ENCODE measurements around the gene ATXN7L2.

ATXN7L2 gene

GRCh38 chr1:109478806-109479205 lies 4.9 kb upstream of the ATXN7L2 start:
- DNase-seq: no peak

DNA sequence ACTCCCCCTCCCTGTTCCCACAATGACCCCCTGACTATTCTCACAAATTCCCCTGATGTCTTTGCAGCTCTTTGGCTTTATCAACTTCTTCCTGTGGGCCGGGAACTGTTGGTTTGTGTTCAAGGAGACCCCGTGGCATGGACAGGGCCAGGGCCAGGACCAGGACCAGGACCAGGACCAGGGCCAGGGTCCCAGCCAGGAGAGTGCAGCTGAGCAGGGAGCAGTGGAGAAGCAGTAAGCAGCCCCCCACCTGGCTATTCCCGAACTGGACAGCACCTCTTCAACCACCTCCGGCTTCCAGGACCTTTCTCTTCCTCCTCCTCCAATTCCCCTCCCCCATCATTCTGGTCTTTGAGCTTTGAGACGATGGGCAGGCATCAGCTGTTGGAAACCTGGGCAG lies 4.4 kb upstream of the ATXN7L2 start:
- DNase-seq: no peak

DNA sequence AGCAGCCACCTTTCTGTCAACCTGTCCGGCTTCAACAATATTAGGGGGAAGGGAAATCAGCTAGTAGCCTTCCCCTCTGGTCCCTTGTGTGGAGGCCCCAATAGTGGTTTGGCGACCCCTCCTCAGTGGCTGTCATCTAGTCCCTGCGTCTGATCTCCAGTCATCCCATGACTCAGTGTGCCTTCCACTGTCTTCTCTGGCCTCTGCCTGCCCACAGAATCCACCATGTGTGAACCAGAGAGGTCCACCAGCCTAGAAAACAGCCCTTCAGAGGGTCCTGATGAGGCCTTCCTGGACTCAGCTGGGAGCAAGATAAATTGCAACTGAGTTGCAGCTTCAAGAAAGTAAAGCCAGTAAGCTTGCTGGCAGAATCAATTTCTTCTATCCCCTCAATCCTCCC lies 3.8 kb upstream of the ATXN7L2 start:
- DNase-seq: no peak

DNA sequence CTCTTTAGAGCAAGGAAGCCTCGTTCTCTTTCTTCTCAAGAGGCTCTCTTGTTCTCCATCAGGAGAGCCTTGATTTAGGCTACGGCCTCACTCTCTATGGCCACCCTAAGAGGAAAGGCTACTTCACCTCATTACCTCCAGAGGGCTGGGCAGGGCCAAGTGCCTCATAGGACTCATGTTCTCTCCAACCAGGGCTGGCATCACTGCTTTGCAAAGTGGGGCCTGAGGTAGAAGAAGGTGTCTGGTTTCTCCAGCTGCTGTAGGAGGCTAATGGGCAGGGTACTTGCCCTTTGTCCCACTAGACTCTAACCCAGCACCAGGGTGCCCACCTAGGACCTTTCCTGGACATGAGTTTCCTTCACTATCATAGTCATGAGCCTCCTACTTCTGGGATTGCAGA lies 2.1 kb upstream of the ATXN7L2 start:
- DNase-seq: no peak

- peak; percentile 24 for DNase-seq
These were observed 1.5 kb upstream of the ATXN7L2 start for GRCh38 chr1:109482242-109482641.

DNA sequence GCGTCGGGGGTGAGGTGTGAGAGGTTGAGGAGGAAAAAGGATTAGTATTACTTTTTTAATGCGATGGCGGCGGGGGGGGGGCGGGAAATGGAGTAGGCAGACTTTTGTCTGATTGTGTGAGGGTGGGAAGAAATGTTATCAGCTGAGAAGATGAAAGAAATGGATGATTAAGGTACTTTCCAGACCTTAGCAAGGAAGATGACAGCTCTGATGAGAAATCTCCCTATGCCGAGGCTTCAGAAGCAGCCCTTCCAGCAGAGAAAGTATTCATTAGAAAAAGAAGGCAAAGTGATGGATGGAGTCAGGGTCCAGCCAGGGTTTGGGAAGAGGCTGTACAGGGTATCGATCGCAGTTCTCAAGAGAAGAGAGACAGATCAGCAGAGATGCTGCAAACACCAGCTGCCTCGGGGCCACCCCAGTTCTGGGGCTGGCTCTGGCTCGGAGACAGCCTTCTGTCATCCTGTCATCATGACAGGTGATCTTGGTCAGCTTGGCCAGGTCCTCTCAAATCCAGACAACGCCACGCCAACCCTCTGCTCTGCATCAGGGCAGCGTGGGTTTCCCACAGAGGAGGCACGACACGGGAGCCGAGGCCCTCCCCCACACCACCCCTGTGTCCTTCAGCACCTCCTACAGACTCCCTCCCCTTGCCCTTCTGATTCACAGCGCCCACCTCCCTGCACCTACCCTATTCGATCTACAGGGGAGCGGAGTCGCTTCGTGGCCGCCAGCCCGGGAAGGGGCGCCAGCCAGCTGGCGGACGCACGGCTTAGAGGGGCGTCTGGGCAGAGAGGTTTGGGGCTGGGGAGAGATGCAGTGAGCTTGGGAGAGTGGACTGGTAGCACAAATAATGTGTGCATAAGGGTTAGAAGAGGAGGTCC lies 674 bp upstream of the ATXN7L2 start:
- peak; percentile 91 for DNase-seq

DNA sequence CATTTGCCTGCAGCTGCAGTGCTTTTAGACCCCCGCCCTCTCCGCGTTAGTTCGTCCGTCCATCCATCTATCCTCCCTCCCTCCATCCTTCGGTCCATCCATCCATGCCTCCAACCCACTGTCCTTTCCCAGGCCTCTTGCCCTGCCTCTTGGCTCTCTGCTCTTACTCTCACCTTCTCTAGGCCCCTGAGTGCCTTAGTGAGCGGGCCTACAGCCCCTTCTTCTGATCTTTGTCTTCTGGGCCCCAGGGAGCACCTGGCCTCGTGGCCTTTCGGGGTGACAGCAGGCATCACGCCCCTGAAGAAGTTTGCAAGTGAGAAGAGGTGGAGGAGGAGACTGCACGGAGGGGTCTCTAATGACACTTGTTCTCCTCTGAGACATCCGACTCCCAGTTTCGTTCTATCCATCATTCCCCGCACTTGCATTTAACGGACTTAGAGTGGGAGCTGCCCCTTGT lies 842 bp downstream of the ATXN7L2 start:
- no peak for DNase-seq

- peak; percentile 42 for DNase-seq
These were observed 1.3 kb downstream of the ATXN7L2 start for GRCh38 chr1:109485001-109485400.

DNA sequence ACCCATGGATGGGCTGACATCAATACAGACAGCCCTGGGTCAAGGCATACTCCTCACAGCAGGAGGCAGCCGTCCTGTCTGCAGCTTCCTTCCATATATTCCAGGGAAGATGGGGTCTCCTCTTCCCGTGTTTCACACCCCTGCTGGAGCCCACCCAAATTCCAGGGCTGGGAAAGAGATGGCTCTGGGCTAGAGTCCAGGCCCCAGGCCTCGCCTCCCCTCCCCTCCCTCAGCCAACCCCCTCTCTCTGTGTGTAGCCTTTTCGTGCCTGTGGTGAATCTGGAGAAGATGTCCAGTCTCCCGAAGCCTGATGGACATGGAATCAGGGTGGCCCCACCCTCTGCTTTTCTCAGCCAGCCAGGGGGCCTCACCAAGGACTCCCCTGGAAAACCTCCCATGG lies 3.6 kb downstream of the ATXN7L2 start:
- DNase-seq: no peak

DNA sequence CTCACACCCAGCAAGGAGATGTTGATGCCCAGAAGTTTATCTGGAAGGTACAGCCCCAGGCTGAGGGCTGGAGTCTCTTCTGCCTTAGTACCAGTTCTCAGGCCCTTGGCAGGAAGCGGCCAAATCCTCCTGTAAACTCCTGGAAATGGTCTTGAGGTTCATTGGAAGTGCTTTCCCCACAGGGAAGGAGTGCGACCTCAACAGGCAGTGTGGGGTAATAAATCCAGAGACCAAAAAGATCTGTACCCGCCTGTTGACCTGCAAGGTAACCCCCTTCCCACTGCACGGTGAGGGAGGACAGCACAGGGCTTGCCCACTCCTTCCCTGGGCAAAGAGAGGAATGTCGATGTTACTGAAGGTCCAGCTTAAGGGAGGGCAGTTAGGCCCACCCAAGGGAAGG lies 4.5 kb downstream of the ATXN7L2 start:
- DNase-seq: peak; percentile 22

DNA sequence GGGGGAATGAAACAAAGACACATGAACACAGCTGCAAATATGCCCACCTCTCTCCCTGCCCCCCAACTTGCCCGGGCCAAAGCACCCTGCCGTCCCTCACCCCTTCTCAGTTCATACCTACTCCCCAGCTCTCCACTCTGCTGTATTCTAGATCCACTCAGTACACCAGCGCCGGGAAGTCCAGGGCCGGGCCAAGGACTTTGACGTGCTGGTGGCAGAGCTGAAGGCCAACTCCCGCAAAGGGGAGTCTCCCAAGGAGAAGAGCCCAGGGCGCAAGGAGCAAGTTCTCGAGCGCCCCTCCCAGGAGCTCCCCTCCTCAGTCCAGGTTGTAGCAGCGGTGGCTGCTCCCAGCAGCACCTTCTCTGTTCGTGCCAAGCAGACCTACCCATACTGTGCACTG lies 5.0 kb downstream of the ATXN7L2 start:
- DNase-seq: no peak

DNA sequence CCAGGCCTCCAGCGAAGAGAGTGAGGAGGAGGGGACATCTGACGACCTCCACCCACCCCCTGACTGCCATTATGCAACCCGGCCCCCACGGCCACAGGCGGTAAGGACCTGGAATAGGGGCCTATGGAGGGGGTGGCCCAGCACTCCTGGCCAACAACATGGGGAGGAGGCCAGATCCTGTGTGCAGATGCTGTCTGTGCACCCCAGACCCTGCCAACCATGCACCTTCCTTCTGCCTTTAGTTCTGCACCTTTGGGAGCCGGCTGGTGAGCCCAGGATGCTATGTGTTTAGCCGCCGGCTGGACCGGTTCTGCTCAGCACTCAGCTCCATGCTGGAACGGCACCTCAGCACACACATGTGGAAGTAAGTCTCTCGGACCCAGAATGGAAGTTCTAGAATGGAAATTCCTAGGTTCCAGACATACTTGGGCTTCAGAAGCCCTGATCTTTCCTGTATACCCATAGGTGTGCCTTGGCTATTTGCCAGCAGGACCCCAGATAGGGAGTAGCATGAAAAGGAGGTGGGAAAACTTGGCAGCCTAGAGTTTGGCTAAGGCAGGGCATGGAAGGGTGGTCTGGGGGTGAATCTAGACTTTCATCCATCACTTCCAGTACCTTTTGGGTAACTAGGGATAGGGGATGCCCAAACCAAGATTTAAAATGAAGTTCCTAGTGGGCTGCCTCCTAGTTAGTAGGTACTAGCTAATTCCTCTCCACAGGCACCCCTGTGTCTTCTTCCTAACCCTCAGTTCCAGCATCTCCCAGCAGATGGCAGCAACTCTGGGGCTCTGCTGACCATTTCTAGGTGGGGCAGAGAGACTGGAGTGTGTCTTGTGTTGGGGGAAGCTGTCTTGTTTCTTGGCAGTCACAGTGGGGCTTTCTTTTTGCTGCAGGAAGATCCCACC lies 6.6 kb downstream of the ATXN7L2 start:
- peak; percentile 81 for DNase-seq

DNA sequence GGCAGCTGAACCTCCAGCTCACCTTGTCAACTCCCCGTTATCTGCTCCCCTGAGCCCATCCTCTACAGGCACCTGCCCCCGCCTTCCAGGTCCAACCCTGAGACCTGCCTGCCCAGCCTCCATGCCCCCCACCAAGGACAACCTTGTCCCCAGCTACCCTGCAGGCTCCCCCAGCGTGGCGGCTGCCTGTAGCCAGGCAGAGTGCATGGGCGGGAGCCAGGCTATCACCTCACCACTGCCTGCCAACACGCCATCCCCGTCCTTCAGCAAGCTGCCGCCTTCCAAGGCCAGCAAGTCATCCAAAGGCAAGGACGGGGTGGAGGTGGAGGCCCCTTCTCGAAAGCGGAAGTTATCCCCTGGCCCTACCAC lies 7.2 kb downstream of the ATXN7L2 start:
- no peak for DNase-seq

DNA sequence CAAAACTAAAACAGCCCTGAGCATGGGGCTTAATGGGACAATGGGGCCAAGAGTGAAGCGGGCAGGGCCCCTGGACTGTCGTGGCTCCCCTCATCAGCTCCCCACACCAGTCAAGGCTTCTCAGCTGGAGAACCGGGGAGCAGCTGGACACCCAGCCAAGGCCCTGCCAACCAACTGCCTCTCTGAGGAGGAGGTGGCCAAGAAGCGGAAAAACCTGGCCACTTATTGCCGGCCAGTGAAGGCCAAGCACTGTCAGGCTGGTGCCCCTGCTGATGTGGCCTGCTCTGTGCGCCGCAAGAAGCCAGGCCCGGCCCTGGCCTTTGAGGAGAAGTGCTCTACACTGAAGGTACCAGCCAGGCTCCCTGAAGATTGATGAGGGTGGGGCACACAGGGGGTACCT lies 7.7 kb downstream of the ATXN7L2 start:
- no peak for DNase-seq

DNA sequence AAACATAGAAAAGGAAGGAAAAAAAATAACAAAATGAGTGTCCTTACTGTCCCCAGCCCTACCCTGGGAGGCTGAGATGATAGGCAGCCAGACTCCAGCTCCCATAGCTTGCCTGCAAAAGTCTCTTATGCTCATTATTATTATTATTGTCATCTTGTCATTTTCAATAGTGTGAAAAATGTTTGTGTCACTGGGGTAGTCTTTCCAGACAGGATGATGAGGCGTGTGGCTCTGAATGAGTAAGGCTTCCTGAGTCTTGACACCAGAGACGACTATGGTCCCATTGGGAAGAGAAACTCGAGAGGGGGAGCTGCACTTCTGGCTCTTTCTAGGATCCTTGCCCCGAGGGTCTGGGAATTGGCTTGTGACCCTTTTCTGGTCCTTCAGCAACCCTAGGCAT lies 9.1 kb downstream of the ATXN7L2 start:
- no peak for DNase-seq

GRCh38 chr1:109493227-109493626 lies 9.5 kb downstream of the ATXN7L2 start:
- no peak for DNase-seq

- peak; percentile 90 for DNase-seq
These were observed 10.3 kb downstream of the ATXN7L2 start, which contains the start of gene CYB561D1 for GRCh38 chr1:109493805-109494539. CYB561D1 (plus strand) TSS chr1:109494094; CDS start chr1:109494140, 46 bp downstream.

DNA sequence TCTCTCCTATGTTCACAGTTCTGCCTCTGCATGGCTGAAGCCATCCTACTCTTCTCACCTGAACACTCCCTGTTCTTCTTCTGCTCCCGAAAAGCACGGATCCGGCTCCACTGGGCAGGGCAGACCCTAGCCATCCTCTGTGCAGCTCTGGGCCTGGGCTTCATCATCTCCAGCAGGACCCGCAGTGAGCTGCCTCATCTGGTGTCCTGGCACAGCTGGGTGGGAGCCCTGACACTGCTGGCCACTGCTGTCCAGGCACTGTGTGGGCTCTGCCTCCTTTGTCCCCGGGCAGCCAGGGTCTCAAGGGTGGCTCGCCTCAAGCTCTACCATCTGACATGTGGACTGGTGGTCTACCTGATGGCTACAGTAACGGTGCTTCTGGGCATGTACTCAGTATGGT lies 12.0 kb downstream of the ATXN7L2 start:
- no peak for DNase-seq

DNA sequence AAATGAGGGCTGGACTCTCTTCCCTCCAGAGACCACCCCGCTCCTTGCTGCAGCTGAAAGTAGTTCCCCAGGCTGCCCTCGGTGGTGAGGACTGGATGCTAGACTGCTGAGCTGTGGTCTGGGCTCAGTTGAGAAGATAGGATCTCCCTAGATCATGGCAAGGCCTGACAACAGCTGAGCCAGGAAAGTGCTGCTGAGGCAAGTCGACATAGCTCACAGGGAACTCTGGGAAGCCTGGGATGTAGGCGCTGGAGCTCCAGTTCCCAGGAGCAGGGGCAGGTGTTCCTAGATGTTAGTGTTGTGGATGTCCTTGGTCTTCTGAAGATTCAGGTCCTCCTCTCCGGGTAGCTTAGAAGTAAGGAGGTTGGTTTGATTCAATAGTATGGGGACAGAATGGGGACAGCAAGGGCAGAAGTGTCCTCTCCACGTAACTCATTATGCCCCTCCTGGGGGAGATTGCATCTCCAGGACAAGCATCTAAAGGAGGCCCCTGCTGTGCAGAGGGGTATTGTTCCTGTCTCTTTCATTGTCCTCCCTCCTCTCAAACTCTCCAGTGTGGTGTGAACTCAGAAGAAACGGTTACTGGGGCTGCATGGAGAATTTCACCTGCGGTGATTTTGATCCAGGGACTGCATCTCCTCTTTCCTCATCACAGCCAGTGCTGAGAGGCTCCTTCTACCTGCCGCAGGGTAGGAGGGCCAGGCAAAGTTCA lies 13.9 kb downstream of the ATXN7L2 start:
- DNase-seq: peak; percentile 14

GRCh38 chr1:109498161-109498801 lies 14.6 kb downstream of the ATXN7L2 start:
- peak; percentile 87 for DNase-seq

- no peak for DNase-seq
These were observed 15.4 kb downstream of the ATXN7L2 start for GRCh38 chr1:109499081-109499480.

All from NCI-H82 (cell line).